Fibroblast of gingiva (primary cell): ENCODE data around the gene POLR3GL.

ENCODE experiments used
- DNase-seq: peaks from one replicate; pipeline ENCODE4 v3.0.0-alpha.2; 2011; ENCODE audit warnings: low read depth

POLR3GL gene

DNA sequence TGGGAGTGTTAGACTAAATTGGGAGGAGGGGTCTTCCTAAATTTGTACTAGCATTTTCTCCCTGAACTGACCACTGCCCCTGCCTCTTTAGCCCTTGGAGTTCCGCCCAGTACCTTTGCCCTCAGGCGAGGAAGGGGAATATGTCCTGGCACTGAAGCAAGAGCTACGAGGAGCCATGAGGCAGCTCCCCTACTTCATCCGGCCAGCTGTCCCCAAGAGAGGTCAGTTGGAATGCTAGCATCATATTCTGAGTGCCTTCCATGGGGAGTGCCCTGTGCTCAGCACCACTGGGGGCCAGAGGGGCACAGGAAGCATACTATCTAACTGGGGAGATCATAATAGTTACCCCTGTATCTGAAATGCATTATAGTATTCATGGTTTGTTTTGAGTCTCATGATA is 10.7 kb downstream of the POLR3GL start:
- DNase-seq, result no peak

DNA sequence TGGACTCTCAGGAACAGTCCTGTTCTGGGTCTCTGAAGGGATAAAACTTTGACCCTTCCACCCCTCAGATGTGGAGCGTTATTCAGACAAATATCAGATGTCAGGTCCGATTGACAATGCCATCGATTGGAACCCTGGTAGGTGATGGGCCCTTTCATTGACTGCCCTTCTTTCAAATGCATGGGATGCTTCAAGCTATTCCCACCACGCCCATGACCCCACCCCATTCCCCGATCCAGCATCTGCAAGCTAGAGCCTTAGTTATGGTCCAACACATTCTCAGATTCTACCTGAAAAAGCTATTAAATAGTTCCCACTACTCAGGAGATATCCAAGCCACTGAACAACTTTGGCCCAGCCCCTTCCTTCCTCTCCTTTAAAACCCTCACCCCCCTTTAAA is 12.5 kb downstream of the POLR3GL start:
- no peak for DNase-seq

DNA sequence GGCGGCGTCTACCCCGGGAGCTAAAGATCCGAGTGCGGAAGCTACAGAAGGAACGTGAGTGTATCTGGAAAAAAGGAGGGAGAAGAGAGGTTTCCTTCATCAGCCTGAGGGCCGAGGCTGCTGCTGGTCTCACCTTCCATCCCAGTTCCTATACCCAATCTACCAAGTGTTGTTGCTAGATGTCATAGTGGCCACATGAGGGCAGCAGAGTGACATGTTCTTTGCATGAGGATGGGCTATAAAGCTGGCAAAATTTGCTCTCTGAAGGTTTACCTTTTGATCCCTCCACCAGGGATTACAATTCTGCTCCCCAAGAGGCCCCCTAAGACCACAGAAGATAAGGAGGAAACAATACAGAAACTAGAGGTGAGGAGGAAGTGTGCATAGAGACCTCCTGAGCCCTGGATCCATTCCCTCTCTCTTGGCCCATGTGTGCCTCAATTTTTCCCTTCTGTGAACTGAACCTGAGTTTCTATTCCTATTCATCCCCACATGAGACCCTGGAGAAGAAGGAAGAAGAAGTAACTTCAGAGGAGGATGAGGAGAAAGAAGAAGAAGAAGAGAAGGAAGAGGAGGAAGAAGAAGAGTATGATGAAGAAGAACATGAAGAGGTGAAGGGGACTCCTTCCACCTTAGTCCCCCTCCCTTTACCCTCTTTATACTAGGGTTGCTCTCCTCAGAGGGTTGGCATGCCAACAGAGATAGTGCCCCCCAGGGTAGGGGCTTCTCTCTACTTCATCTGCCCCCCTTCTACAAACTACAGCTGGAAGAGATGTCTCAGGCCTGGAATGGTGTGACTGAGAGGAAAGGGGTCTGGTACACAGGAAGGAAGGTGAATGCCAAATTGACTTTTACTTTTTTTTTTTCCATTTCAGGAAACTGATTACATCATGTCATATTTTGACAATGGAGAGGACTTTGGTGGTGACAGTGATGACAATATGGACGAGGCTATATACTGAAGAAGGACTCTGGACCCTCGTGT is 13.3 kb downstream of the POLR3GL start:
- DNase-seq, result peak; percentile 78

DNA sequence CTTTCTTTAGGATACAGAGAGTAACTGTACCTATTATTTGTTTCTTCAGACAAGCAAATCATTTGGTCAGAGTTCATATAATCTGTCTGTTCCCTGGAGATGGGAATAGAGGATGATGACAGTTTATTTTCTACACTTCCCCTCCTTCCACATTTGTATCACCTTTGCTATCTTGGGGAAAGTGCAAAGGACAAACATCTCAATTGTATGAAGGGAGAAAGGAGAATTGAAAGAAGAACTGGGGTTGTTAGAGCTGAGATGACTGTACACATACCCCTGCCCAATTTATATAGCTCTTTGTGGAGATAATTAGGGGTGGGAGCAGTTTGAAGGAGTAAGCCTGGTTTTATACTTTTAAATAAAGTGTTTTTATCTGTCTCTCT is 14.0 kb downstream of the POLR3GL start:
- no peak for DNase-seq

DNA sequence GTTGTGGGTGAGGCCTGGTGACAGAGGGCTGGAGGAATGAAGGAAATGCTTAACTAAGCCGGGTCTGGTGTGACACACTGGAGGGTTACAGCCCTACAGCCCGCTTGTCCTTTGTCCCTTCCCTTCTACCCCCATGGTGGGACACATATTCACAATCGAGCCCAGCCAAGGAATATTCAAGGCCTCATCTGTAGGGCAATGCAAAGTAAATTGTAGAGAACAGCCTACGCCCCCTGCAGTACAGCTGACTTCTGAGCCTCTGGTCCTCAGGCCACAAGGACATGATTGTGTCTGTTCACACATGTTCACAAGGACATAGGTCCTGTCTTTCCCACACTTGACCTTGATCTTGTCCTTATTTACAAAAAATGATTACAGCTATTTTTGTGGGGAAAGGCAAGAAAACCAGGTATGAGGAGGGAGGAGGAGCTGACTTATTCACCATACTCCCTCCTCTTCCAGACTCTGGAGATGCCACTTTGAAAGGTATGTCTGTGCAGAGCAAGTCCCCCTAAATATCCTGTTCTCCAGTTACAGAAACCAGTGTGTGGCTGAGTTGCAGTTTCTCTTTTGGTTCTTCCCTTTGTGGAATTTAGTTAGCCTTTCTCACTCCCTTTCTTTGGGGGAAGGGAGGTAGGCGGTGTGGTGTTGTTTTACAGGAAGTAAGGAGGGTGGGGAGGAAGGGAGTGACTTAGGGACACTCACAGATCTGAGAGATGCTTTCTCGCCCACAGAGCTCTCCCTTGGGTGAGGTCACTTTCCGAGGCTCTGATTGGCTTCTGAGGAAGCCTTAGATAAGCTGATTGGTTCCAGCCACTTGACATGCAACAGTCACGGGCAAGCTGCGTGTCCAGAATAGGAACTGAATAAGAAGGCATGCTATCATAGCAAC is 14.6 kb downstream of the POLR3GL start:
- peak; percentile 99 for DNase-seq

DNA sequence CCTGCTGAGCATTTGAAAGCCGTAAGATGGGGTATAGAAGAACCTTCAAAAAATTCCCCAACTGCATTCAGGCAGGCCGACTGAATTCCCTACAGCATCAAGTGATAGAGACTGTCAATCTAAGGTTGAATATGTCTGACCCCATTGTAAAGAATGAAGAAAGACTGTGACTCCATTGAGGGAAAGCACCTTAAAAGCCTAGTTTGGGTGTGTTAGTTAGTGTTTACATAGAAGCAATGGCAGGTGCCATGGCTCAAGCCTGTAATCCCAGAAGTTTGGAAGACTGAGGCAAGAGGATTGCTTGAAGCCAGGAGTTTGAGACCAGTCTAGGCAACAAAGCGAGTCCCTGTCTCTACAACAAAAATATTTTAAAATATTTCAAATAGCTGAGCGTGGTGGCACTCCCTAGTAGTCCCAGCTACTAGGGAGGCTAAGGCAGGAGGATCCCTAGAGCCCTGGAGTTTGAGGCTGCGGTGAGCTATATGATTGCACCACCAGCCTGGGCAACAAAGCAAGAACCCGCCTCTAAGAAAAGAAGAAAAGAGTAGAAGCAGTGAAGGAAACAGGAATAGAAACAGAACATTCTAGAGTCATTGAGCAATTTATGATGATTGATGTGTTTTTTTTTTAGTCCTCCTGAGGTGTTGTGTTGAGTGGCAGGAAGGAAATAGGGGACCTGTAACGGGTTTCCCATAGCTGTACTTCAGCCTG is 15.4 kb downstream of the POLR3GL start:
- no peak for DNase-seq

DNA sequence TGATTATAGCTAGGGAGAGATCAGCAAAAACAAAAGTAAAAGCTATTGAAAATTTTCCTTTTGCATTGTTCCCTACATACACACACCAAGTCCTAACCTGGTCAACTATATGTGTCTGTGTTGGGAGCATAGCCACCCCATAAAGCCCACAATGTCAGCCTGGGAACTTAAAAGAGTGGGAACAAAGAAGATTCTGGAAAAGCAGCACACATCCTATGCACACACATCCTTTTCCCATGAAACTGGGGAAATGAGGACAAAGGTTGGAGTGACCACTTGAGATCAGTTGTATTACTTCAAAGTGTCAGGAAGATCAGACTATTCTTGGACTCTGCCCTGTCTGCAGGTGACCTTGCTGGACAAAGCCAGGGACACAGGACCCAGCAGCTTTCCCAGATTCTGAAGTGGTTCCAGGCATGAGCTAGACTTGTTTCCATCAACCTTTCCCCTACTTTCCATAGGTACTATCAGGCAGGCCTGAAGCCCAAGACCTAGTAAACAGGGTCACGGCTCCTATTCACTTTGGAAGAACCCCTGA is 16.0 kb downstream of the POLR3GL start:
- DNase-seq, result no peak

DNA sequence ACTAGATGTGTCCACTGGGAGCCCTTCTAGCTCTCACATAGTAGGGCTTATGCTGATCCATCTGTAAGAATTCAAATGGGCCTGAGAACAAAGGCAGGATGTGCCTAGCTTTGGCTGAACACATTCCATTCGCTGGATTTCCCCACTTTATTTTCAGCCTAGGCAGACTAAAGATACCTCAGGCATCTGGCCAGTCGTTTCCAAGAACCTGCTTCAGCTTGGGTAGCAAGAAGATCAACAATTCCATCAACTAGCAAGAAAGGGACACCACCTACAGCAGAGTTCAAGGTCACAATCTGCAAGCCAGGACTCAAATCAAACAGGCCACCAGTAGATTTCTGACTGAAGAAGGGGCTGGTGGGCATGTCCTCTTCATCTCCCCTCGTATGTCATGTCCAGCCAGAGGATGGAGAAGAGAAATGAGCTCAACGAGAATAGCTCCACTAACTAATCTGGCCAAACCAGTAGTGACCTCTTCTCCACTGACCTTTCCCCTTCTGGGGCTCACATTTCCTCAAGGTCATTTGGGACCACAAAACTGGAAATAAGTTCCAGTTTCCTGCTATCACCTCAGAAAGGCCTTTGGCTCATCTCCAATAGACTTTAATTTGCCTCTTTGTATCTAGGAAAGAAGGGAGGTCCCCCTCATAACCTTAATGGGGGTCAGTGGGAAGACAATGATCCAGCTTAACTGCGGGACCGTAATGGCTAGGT is 17.7 kb downstream of the POLR3GL start:
- no peak for DNase-seq

DNA sequence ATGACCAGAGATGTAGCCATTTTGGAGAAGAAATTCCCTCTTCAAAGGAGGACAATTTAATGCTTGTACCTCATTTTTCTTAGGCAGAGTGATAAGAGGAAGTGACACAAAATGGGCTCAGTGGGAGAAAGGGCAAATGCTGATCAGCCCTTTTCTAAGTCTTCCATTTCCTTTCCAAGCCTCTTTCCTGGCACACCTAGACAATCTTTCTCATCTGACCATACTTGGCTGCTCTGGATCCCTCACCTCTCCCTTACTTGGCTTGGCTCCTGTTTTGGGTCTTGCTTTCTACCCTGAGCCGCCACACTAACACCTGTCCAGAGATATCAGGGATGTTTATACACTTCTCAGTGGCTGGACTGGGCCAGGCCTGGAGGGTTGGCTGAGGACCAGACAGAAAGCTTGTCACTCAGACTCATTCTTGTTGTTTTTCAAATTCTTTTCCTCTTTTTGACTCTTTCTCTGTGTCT is 18.8 kb downstream of the POLR3GL start:
- no peak for DNase-seq

DNA sequence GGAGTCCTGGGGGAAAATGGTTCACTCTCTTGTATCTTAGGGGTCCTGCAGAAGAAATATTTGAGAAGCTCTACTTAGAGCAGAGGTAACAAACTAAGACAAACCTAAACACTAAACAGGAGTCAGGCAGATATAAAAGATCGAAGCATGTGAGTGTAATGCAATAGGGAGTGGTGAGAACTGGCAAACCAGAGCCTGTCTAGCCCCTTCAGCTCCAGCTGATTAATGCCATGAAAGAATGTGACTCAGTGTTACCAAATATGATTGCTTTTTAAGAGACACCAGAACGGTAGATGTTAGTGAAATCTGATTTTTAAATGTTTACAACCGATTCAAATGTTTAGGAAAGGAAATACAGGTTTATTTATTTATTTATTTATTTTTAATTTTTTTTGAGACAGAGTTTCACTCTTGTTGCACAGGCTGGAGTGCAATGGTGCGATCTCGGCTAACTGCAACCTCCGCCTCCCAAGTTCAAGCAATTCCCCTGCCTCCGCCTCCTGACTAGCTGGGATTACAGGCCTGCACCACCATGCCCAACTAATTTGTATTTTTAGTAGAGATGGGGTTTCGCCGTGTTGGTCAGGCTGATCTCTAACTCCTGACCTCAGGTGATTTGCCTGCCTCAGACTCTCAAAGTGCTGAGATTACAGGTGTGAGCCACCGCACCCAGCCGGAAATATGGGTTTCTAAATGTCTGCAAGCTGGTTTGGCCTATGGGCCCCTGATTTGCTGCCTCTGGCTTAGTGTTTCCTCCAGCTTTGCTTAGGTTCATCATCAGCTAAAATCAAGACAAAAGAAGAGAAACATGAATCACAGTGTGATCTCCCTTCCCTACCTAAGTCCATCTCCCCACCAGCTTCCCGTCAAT is 19.7 kb downstream of the POLR3GL start:
- DNase-seq, result no peak

DNA sequence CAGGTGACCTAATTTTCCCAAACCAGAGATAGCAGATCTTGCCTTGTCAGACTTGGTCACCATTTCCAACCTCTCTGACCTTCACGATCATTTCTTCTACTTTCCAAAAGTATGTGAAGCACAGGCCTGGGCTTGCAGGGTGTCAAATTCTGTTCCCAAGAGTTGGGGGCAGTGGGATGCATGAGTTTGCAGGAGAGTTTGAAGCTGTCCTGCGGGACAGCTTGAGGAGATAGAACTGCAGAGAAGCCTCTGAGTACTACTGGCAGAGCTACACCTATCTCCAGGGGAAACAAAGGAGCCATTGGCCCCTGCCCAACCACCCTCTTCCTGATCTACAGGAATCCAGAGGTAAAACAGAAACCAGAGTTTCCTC is 20.6 kb downstream of the POLR3GL start:
- DNase-seq, result no peak

DNA sequence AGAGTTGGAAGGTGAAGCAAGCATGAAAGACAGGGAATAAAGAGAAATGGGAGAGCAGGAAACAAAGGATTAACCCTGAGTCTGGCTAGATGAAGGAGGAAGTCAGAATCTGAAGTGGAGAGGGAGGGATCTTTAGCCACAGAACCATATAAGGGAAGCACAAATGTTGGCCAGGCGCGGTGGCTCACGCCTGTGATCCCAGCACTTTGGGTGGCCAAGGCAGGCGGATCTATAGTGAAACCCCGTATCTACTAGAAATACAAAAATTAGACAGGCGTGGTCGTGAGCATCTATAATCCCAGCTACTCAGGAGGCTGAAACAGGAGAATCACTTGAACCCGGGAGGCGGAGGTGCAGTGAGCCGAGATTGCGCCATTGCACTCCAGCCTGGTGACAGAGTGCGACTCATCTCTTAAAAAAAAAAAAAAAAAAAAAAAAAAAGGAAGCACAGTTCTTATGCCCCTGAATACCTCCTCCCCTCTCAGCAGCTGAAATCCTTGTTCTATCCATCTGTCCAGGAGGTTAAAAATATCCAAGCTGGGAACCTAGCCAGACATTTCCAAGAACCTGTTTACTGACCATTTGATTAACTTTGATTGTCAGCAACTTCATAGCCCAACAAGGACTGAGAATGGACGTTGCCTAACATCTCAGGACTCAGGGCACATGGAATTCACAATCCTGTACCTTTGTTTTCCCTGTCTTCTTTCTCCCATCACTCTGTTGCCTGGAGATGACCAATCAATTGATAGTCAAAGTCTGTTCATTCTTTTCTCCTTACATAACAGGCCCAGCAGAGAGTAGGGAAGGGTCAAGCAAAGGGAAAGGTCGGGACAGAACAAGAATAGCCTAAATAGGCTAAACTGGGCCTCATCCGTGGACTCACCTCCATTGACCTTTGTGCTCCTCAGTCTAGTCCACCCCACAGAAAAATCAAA is 21.3 kb downstream of the POLR3GL start:
- peak; percentile 69 for DNase-seq

DNA sequence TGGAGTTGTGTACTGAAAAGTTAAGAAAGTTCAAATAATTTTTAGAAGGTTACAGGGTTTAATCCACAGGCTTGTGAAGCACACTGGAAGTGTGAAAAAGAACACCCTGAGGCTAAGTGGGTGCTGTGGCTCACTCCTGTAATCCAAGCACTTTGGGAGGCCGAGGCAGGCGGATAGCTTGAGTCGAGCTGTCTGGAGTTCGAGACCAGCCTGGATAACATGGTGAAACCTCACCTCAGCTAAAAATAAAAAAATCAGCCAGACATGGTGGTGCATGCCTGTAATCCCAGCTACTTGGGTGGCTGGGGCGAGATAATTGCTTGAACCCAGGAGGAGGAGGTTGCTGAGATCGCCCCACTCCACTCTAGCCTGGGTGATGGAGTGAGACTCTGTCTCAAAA is 22.1 kb downstream of the POLR3GL start:
- no peak for DNase-seq

DNA sequence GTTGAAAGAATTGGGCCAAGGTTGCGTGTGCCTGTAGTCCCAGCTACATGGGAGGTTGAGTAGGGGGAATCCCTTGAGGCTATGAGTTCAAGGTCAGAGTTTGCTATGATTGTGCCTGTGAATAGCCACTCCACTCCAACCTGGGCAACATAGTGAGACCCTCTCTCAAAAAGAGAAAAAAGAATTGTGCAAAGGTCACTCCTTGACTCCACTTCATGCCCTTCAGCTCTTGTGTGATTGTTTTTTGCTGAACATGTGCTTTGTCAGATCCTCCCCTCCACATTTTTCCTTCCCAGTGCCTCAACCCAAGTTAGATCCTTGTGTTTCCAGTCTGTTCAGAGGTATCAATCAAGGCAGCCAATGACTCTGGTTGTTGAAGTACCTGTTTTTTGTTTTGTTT is 23.4 kb downstream of the POLR3GL start:
- DNase-seq, result no peak

DNA sequence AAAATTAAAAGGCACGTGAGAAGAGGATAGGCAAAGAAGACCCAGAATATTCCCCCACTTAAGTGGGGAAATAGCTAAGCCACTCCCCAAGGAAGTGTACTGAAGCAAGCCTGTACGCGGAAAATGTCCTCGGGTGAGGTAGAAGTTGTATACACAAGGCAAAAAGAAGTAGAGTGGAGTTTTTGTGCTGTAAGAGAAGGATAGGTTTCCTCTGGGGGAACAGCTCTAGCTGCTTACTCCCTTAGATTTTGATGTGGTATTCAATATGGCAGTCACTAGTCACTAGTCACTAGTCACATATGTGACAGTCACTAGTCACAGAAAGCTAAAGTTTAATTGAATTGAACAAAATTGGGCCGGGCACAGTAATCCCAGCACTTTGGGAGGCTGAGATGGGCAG is 24.3 kb downstream of the POLR3GL start:
- no peak for DNase-seq

DNA sequence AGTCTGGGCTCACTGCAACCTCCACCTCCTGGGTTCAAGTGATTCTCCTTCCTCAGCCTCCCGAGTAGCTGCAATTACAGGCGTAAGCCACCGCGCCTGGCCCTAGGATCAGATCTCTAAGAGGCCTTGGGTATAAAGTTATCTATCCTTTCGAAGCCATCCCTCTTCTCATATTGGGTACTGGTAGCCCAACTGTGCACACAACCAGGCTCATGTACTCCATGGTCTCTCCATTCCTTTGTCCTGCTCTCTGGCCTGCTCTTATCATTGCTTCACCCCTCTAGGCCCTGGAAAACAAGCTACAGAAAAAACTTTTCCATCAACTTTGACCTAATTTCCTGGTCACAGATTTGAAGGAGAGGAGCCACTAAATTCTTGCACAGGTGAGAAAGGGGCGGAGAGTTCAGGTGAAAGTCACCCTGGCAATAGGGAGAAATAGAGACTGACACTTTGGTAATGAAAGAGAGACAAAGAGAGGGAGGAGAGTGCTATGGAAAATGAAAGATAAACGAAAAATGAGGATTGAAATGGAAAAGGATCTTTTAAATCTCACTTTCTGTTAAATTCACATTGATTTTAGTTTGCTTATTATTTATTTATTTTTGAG is 25.9 kb downstream of the POLR3GL start:
- no peak for DNase-seq

DNA sequence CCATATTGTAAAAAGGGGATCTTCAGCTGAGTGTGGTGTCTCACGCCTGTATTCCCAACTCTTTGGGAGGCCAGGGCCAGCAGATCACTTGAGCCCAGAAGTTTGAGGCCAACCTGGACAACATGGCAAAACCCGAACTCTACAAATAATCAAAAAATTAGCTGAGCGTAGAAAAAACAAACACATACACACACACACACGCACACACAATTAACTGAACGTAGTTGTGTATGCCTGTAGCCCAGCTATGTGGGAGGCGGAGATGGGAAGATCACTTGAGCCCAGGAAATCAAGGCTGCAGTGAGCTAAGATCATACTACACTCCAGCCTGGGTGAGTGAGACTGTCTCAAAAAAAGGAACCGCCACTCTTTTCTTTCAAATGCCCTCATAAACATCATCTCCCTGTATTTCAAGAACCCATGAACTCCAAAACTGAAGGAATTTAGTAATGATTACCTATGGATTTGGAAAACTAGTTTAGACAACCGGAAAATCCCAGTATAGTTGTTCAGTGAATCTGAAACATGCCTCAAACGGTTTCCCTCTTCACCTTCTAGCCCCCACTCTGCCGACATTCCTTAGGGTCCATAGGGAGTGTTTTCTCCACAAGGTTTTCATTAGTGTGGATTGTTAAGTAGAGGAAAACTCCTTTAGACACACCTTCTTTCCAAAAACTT is 27.4 kb downstream of the POLR3GL start:
- DNase-seq, result peak; percentile 48

DNA sequence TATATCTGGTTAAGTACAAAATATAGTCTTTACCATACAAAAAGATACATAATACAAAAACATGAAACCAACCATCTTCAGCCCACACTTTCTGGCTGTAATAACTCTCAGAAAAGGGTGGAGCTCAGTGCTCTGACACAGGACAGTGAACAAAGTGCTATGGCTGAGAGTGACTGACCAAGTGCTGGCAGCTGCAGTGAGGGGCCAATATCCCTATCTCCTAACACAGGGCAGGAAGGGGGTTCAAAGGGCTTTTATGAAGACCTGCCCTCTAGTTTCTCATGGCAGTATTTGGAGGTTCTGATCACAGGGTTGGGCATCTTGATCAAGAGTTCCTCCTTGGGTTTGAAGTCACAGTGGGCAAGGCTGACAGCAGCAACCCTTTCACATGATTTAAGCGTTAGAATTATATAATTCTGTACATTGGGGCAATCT is 28.0 kb downstream of the POLR3GL start:
- DNase-seq, result no peak
